Effector CD8-positive, alpha-beta T cell (primary cell): Measurements from ENCODE around the gene PCDH9.

Source experiments
- DNase-seq: peaks from one replicate; lab custom pipeline; 2025; lab: John Stamatoyannopoulos, UW

Gene PCDH9

DNA sequence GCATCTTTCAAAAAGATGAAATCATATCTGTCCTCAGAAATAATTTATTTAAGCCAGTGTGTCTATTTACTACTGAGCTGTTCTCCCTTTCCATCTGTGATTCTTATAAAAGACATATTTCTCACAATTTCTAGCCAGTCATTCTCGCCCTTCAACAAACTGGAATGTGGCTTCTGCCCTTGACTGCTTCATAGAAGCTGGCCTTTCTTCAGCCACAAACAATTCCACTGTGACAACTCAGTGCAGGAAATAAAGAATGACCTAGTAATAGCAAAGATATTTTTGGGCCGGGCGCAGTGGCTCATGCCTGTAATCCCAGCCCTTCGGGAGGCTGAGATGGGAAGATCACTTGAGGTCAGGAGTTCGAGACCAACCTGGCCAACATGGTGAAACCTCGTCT, 655.5 kb downstream of the PCDH9 start:
- DNase-seq, result no peak

DNA sequence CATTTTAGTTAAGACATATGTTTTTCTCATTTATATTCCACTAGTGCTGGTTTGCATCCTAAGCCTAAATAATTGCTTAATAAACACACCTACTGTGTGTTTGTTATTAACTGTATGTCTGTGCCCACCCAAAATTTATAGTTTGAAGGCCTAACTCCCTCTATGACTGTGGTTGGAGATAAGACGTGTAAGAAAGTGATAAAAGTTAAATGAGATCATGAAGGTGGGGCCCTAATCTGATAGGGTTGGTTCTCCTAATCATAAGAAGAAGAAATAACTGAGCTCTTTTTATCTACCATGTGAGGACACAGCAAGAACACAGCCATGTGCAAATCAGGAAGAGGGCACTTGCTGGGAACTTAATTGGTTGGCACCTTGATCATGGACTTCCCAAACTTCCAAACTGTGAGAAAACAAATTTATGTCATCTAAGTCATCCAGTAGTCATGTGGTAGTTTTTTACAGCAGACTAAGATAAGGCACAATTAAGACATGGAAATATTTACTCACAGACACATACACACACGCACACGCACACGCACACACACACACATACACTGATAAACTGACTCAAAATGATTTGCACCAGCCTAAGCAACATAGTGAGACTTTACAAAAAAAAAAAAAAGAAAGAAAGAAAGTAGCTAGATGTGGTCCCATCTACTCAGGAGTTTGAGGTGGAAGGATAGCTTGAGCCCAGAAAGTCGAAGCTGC, 662.1 kb downstream of the PCDH9 start:
- no peak for DNase-seq

DNA sequence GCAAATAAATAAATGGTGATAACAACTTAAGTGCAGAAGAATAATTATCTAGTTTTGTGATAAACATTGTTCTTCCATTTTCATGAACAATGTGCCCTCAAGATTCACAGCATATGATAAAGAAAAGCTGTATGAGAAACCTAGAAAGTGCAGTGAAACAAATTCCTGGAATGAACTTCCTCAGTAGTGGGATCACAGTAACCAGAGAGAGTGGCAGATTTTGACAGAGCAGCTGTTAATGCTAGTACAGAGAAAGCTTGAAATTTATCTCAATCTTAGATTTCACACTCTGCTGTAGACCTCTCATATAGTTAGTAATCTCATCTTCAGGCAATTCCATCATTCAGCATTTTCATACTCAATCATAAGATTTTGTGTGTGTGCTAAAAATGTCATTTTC, 664.9 kb downstream of the PCDH9 start:
- no peak for DNase-seq

DNA sequence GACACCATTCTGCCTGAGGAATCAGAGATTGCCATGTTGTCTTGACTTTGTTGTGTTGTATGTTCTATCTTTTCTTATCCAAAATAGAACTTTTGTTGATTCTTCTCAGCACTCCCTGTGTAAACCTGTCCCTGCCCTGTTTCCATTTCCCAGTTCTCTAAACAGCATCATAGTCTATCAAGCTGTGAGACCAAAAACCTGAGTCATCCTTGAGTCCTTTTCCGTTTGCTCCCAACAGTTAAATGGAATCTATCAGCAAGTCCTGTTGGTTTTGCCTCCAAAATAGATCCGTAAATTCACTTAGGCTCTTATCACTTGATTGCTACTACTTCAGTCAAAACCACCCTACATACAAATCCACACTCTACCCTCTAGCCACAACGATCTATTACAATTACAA, 667.1 kb downstream of the PCDH9 start:
- no peak for DNase-seq

DNA sequence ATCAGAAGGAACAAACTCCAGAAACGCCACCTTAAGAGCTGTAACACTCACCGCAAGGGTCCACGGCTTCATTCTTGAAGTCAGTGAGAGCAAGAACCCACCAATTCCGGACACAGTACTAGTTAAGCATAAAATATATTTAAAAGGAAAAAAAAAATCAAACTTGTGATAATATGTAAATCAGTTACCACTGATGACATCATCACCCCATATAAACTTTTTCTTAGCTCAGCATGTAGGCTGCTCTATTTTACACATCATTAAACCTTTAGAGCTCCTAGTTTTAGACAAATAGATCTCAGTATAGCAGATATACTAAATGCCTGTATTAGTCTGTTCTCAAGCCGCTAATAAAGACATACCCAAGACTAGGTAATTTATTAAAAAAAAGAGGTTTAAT, 668.1 kb downstream of the PCDH9 start:
- DNase-seq, result no peak

DNA sequence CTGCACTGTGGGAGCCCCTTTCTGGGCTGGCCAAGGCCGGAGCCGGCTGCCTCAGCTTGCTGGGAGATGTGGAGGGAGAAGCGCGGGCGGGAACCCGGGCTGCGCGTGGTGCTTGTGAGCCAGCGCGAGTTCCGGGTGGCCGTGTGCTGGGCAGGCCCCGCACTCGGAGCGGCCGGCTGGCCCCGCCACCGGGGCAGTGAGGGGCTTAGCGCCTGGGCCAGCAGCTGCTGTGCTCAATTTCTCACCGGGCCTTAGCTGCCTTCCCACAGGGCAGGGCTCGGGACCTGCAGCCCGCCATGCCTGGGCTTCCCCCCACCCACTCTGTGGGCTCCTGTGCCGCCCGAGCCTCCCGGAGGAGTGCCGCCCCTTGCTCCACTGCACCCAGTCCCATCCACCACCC, 669.1 kb downstream of the PCDH9 start:
- no peak for DNase-seq

DNA sequence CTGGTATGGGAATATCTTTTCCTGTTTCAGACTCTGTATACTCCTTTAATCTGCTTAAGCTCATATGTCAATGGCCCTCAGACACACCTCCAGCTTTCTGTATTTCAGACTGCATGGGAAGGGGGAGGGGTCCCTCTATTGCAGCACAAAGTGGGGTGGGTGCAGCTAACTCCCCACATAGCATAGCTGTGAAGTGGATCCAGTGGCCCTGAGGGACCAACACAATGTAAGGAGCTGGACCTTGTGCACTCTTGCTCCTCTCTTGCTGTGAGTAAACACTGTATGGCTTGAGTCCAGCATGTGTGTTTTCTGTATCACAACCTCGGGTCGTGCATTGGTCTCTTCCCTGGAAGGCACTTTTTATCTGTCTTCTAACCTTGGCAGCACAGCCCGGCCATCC, 669.9 kb downstream of the PCDH9 start:
- no peak for DNase-seq

DNA sequence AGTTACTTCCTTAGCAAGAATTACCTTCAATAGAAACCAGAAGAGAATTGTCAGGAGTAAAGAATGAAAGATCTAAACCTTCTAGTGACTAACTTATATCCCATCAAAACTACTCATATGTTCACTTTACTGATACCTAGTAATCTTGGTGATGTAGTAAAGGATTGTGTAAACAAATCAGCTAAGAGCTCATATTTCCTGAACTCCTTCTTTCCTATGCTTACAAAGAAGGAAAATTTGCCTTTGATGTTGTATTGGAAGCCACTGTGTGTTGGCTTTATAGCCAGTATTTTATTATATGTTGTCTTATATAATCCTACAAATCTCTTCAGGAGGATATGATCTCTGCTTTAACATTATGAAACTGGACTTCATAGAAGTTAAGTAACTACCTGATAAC, 671.0 kb downstream of the PCDH9 start:
- no peak for DNase-seq

DNA sequence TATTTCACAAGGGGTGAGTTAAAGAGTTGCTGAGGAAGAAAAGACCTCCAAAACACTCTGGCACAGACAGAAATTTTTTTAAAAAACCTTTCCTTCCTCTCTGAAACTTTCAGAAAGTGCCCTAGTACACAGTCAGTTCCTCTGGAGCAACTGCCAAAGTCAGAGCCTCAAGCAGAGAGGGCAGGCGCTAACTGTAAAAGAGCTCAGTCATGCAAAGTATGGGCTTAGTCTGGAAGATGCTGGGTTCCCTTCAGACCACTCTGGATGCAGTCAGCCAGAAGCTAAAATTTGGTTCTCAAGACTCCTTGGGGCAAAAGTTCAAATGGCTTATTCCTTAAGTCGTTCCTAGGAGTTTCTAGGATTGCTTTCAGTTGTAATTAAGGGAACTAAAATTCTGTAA, 671.6 kb downstream of the PCDH9 start:
- no peak for DNase-seq

DNA sequence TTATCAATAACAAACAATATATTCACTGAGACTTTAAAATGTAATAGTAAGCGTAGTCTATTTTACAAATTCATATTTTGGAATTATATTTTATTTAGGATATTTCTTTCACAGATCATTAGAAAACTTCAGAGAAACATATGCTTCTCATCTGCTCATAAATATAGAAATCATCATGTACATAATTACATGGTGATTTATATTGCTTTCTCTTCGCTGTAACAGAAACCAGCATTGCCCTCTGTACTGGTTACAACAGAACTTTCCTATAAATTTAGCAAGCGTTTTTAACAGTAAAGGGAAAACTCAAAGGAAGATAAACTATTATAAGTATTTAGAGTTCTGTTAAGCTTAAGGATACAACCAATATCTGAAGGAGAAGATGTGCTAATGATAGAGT, 672.8 kb downstream of the PCDH9 start:
- DNase-seq, result no peak

DNA sequence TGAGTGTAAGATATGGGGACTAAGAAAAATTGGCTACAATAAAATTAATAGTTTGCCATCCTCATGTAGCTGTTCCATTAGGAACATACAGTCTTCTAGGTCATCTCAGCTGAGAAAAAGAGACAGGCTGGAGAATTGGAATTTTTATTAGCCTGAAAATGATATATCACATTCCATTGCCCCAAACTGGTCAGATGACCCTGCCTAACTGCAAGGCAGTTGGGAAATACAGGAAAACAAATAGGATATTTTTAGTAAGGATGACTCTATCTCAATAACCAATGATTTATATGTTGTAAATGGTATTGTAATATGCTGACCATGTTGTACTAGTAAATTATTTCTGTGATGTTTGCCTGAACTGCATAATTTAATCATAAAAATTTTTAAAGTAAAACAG, 673.8 kb downstream of the PCDH9 start:
- DNase-seq, result no peak

DNA sequence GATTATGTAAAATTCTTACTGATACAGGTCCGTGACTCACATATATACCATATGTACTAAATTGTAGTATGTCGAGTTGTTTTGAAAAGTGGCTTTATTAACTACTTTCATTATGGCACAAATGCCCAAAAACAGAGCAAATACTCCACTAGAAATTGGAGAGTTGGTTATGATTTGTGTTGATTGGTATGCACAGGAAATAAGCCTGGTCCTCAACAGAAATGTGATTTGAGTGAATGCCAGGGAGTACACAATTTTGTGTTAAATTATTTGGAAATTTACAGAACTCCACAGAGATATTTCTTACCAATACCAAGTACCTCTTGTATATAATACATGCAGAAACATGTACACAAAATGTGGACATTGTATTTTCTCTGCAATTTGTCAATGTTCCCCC, 676.7 kb downstream of the PCDH9 start:
- DNase-seq, result no peak

DNA sequence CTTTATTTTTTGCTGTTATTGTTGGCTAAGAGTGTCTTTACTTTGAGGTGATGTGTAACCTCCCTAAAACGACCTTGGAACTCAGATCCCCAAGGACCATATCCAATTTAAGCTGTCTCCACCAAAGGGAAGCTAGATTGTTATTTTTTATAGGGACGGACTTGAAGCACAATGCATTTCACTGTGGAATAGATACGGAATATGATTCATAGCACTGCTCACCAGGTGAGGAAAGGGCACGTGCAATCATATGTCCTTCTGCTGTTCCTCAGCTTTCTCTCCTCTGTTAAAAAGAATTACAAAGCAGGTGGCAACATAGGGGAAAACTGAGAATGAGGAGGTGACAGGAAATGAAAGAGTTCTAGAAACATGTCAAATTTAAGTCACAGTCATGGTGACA, 679.0 kb downstream of the PCDH9 start:
- DNase-seq, result no peak

DNA sequence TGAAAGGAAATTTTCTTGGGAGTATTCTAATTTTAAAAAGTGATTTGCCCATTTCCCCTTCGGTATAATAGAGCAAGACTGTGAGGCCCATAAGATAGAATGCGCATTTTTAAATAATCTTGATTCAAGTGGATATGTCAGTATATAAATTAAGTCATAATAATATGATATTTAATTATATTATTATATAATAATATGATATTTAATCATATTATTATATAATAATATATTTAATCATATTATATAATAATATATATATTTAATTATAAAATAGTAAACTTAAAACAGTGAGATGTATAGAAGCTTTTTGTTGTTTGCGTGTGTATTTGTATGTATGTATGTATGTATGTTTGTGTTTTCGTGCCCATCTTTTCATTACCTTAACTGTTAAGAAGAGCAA, 682.5 kb downstream of the PCDH9 start:
- no peak for DNase-seq

DNA sequence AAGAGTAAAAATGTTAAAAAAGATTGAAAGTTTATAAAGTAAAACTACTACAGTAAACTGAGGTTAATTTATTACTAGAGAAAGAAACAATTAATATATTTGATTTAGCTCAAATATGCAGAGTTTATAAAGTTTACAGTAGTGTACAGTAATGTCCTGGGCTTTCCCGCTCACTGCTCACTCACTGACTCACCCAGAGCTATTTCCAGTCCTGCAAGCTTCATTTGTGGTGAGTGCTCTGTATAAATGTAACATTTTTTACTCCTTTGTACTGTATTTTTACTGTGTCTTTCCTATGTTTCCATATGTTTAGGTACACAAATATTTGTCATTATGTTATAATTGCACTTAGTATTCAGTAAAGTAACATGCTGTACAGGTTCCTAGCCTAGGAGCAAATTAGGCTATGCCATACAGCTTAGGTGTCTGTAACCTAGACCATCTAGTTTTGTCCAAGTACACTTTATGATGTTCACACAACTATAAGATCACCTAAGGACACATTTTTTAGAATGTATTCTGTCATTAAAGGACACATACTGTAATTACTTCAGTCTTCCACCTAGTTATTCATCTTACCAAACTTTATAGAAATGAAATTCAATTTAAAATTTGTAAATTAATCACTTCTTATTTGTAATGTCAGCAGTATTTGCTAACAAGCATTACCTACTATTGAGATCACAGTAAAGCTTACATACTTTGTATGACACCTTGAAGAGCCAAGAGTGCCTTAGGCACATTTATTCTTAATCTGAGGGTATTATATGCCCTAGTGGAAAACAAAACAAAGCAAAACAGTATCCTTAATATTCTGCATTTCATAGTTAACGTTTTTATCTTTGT, 683.4 kb downstream of the PCDH9 start:
- no peak for DNase-seq

DNA sequence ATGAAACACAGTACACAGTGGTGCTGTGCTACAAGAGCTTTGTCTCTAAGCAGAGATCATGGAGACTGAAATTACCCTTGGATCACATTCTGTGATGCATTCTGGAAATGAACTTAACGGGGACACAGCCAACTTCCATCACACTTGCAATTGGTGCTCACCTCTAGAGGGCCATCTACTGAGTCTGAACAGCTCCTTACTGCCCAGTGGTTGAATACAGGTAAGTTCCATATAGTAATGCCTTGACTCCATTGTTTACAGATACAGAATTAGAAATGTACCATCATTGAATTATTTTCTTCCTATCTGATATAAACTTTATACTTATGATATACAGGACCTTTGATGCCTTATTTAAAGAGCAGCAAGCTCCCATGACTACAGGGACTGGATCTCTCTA, 686.4 kb downstream of the PCDH9 start:
- no peak for DNase-seq

DNA sequence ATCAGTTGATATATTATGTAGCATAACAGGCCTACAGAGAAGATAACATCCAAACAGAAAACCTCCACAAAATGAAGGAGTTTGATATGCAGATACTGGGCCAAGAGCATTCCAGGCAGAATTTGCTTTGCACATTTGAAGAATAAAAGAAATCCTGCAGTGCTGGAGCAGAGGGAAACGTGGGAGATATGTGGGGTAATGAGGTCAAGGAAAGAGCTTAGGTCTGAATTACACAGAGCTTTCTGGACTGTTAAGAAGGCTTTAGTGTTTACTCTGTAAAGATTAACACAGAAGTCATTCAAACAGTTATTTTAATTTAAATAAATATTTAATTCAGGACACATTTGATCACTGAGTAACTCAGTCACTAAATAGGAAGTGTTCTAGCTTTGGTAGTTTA, 692.7 kb downstream of the PCDH9 start:
- DNase-seq, result no peak

DNA sequence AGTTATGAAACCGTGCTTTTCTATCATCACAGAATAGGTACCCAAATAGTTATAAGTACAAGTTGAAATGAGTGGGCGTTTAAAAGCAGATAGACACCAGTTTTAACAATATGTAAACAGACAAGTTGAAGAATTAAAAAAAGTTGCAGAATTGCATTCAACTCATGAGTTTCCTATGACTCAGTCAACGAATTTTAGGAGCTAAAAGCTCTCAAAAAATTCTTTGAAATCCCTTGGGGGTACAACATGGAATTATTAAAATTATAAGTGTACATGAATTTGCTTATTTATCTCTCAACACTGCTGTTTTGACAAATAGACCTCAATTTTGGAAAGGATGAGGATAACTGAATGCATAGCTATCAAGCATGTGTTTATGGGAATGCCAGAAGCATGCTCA, 693.4 kb downstream of the PCDH9 start:
- DNase-seq, result no peak

DNA sequence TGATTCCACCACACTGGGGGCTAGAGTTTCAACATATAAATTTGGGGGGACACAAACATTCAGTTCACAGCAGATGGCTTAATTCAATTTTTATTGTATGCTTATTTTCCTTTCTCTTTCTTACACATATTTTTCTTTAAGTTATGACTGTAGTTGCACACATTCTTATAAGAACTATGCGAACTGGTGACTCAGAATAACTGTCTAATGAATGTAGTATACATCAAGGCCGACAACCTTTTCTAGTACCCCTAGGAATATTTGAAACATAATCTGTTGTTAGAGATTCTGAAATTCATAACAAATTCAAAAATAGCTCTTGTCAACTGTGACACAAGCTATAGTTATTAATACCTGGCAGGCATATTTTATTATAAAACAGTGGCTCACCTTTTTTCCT, 695.6 kb downstream of the PCDH9 start:
- DNase-seq, result no peak

DNA sequence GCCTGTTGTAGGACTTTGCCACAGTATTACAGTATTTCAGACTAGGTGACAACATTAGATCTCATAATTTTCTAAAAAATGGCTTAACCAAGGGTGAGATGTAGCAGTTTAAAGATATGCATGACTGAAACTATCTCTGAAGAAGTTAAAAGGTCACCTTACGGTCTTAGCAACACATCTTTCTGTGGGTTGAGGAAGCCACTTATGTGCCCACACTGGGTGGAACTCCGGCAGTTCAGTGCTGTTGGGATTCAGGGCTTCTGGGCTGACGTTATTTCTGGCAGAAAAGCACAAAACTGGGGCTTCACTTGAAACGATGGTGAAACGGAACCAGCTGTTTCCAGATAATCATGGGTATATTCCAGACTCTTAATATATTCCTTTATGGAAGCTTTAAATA, 697.3 kb downstream of the PCDH9 start:
- DNase-seq, result no peak

DNA sequence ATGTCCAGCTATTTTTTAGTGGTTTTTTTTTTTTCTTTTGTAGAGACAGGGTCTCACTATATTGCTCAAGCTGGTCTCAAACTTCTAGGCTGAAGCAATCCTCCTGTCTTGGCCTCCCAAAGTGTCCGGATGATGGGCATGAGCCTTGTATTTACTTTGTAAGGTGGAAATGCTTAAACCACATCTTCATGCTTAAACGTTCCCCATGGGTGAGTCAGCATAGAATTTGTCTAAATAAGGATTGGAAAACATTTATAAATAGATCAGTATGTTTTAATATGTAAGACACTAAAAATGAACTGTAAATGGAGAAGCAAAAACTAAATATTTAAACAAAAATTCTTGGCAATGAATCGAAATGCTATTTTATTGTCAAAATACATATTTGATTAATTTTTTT, 698.0 kb downstream of the PCDH9 start:
- DNase-seq, result no peak

DNA sequence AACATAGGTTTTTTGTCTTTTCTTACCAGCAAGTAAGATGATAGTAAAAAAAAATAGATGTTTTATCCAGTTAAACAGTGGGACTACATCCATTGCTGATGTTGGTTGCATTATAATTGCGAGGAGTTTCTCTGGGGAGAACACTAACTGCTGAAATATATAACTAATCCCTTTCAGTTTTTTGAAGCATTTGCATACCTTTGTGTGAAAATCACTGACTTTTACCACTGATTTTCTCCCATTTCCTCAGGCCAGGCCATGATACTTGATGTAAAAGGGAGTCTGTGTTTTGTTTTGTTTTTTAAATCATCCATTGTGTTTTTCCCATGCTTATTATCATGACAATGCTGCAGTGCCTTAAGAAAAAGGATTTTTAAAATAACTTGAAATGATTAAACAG, 699.5 kb downstream of the PCDH9 start:
- DNase-seq, result no peak

DNA sequence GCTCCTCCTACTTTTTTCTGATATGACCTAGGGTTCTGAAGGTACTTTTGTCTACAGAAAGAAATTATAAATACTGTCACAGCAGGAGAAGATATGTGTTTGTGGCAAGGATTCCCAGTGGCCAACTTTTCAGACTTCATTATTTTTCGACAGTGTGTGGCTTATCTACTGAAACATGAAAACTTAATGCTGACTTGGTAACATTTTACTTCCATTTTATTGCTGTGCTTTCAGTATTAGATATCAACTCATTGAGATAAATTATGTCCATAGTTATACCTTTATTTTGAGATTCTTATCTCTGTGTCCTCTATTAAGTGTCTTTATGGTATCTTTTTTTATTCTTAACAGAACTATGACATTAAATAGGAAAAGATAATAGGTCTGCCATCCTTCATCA, 700.0 kb downstream of the PCDH9 start:
- no peak for DNase-seq
